Measurements from ENCODE around the gene NCAPG2.

NCAPG2 gene

GRCh38 chr7:158733775-158734494 lies 29.3 kb upstream of the NCAPG2 start:
- no peak for FAIRE-seq

GRCh38 chr7:158733220-158733519 lies 28.6 kb upstream of the NCAPG2 start:
- no peak for FAIRE-seq

- FAIRE-seq = no peak
Observed at GRCh38 chr7:158732494-158733219, 28.1 kb upstream of the NCAPG2 start.

GRCh38 chr7:158731761-158732160 lies 27.2 kb upstream of the NCAPG2 start:
- no peak for FAIRE-seq

- FAIRE-seq = no peak
Observed at GRCh38 chr7:158730383-158731346, 26.1 kb upstream of the NCAPG2 start.

DNA sequence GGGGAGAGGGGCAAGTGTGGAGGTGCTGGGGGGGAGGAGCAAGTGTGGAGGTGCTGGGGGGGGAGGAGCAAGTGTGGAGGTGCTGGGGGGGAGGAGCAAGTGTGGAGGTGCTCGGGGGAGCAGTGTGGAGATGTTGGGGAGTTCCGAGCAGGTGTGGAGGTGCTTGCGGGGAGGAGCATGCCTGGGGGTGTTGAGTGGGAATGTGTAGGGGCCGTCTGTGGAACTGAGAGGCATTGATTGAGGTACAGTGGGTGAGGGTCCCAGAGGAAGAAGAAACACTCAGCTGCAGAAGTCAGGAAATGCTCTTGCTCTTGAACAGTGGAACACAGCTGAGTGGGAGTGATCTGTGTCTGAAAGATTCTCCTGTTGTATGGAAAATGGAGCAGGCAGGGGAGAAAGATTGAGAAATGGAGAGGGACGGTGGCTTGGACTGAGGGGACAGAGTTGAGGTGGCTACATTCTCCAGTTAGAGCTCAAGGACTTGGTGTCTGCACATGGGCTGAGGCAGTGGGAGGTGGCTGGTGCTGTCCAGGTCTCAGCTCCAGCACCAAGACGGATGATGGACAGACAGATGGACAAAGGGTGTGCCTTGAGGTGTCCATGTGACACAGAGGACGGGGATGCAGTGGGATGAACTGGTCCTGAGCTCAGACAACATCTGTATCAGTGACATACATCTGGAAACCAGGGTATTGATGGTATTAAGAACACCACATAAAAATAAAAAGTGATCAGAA lies 25.2 kb upstream of the NCAPG2 start:
- FAIRE-seq = no peak

GRCh38 chr7:158728911-158729645 lies 24.5 kb upstream of the NCAPG2 start:
- FAIRE-seq = no peak

- no peak for FAIRE-seq
Observed at GRCh38 chr7:158727690-158728089, 23.1 kb upstream of the NCAPG2 start.

GRCh38 chr7:158726277-158726807 lies 21.7 kb upstream of the NCAPG2 start:
- no peak for FAIRE-seq

GRCh38 chr7:158725506-158725800 lies 20.8 kb upstream of the NCAPG2 start:
- no peak for FAIRE-seq

GRCh38 chr7:158724658-158725505 lies 20.3 kb upstream of the NCAPG2 start:
- FAIRE-seq = no peak

GRCh38 chr7:158723714-158724385 lies 19.2 kb upstream of the NCAPG2 start:
- no peak for FAIRE-seq

DNA sequence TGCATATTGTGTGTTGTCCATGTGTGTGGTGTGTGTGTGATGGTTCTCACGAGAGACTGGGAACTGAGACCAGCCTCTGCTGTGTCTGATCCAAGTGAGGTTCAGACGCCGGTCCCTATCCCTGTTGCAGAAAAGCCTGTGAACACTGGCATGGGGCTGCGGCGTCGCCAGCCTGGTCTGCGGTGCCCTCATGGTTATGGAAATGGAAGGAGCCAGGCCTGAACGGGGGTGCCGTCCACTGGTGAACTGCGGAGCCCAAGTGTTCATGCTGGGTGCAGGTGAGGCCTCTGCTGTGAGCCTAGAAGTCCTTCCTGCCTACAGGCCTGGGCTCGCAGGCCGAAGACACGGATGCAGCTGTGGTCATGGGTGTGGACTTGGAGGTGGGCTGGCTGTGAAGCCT lies 18.7 kb upstream of the NCAPG2 start:
- no peak for FAIRE-seq

- FAIRE-seq = no peak
Observed at GRCh38 chr7:158722574-158723237, 18.1 kb upstream of the NCAPG2 start.

- no peak for FAIRE-seq
Observed at GRCh38 chr7:158720112-158720511, 15.5 kb upstream of the NCAPG2 start.

- FAIRE-seq = no peak
Observed at GRCh38 chr7:158716802-158717201, 12.2 kb upstream of the NCAPG2 start.

DNA sequence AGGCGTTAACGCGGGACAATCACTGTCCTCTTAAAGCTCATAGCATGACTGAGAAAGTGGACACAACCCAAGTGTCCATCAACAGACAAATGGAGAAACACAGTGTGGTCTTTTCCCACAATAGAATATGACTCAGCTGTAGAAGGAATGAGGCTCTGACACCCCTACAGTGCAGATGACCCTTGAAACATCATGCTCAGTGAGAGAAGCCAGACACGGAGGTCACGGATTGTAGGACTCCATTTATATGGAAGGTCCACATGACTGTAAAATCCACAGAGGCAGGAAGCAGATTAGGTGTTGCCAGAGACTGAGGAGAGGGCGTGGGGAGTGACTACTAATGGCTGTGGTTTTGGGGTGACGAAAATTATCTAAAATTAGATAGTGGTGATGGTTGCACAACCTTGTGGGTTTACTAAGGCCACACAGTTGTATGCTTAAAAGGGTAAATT lies 6.1 kb upstream of the NCAPG2 start:
- no peak for FAIRE-seq

DNA sequence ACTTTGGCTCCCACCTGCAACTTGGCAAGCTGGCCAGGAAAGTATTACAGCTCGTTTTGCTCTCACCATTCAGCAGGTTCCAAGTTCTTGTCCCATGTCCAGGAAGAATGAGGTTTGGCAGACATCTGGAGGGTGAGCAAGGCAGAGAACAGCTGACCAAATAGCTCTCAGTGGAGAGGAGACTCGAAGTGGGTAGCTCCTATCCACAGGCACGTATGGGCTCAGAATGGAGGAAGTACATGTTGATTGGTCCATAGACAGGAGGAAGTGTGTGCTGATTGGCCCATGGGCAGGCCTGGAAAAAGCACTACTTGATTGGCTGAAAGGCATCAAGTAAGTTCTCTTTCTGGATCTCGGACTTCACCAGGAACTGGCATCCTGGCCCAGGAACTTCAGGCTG lies 3.0 kb upstream of the NCAPG2 start:
- FAIRE-seq = no peak

DNA sequence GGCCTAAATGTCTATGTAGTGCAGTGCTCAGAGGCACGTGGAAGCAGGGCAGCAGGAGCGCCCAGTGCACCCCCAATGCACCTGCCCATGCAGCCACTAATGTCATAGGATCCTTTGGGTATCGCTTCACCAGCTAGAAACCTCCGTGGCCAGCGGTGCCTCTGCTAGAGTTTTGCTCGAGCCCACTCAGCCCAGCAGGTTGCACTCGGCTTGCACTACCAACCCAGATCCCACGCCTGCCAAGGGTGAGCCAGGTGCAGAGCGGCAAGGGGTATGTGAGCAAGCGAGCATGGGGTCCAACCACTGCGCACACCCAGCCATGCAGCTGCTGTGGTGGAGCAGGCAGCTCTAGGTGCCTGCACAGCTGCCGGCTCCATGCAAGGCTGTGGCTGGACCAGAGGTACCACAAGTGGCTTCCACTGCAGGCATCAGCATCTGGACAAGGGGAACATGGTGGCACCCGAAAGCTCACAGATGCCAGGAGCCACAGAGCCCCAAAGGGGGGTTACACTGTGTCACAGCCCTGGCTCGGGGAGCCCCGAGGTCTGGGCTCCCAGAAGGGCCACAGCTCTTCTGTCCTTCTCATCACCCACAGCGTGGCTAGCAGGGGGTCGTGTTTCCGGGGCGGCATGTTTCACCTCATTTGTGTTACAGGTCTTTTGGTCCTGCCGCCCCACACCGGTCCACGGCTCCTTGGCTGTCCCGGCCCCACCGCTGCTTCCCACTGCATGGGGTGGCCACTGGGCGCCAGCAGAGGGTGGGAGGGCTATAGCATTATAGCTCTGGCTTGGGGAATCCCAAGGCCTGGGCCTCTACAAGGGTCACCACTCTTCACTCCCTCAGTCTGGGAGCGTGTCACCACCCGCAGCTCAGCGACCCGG lies 2.3 kb upstream of the NCAPG2 start:
- FAIRE-seq = no peak
